ENCODE measurements around the gene KLK3. TPM values are rescaled to one million over a fixed set of nuclear protein-coding genes. Genes with fewer than 3 reads are reported as not detected.

Gene KLK3
- total RNA-seq, 1 experiment from 2014 or later: not detected

GRCh38 chr19:50836543-50837195 is 18.0 kb upstream of the KLK3 start:
- ChIA-PET RAD21 (ENCODE audit: low non-redundant PET in 1 of 2, low total read pairs in 2 of 2, uncharacterized antibody in 2 of 2, unreplicated experiment in 2 of 2) (no interaction called here), CTCF (no interaction called here), POLR2A (interaction anchor here (0.7 kb wide), 1 partner anchor 13 kb away, joined by 3 read pairs; the partner anchor contains the start of gene KLK1)
- Histone ChIP-seq H3K27ac (ENCODE audit: low read depth, low read length) (peak overlapping the region; percentile 42; the same call in 1 of the 2 replicates), H3K79me2 (ENCODE audit: insufficient read depth, low read length) (no peaks in the 10 kb centered on the region), H3K36me3 (ENCODE audit: control insufficient read depth in 1 of 2, insufficient read depth in 2 of 2, low read length in 2 of 2) (no peaks in the 10 kb centered on the region), H4K20me1 (ENCODE audit: insufficient read depth) (no peaks in the 10 kb centered on the region), H3K4me3 (replicated peaks in 1 of 2; ENCODE audit: low read depth in 1 of 2, low read length in 2 of 2) (peak overlapping the region; percentile 55 to 60), H3K4me1 (ENCODE audit: control insufficient read depth in 1 of 2, insufficient read depth in 2 of 2, low read length in 2 of 2) (peaks cover 15 to 29% of the 10 kb centered on the region in 2 experiments), H3K27me3 (ENCODE audit: insufficient read depth, low read length) (no peaks in the 10 kb centered on the region), H3K9me3 (ENCODE audit: control insufficient read depth in 1 of 2, insufficient read depth in 1 of 2, low read depth in 1 of 2, low read length in 2 of 2) (no peaks in the 10 kb centered on the region), H3K9ac (ENCODE audit: low read length) (peak overlapping the region; percentile 68), H2AFZ (ENCODE audit: low read depth, low read length, poor library complexity, severe bottlenecking) (no peak overlapping the region), H3K4me2 (ENCODE audit: low read length) (peak overlapping the region; percentile 66), H3K9me2 (ENCODE audit: insufficient read depth) (no peaks in the 10 kb centered on the region)
- TF ChIP-seq FOSL1 (IDR thresholded peaks at IDR 0.05; ENCODE audit: low read depth) (no peak), ELF1 (IDR thresholded peaks at IDR 0.05; ENCODE audit: borderline replicate concordance, low read depth) (no peak), POLR2A (IDR thresholded peaks at IDR 0.05; ENCODE audit: borderline replicate concordance, extremely low read depth, insufficient read depth, insufficient read length) (no peak), SIN3A (IDR thresholded peaks at IDR 0.05; ENCODE audit: low read depth) (no peak), TCF7L2 (IDR thresholded peaks at IDR 0.05; ENCODE audit: borderline replicate concordance, extremely low read depth, insufficient read depth, insufficient read length) (no peak), REST (IDR thresholded peaks at IDR 0.05; ENCODE audit: low read depth) (no peak), SRF (IDR thresholded peaks at IDR 0.05; ENCODE audit: low read depth) (no peak), CEBPB (IDR thresholded peaks at IDR 0.05; ENCODE audit: low read depth) (no peak), ZFX (IDR thresholded peaks at IDR 0.05) (no peak)
- ATAC-seq: no peak
- no TSS peak for BruUV-seq (replicated peaks)
- intact Hi-C loops (cut with micrococcal nuclease): loop anchor here (2.0 kb wide), 1 partner anchor 32 kb away; no protein-coding TSS in a partner anchor
- no peak for DNase-seq (ENCODE audit: low read depth, low spot score)
